ENCODE results near the gene CTNNA2. TPM values are rescaled to one million over a fixed set of nuclear protein-coding genes. Genes with fewer than 3 reads are reported as not detected.

Gene CTNNA2
- total and polyA plus RNA-seq, 2 of the 8 experiments (the other 6 are each of a cell fraction or from before 2014, with no cell fraction given) = 3.9 to 9.0 TPM

GRCh38 chr2:80361904-80362303 lies 849.1 kb downstream of the CTNNA2 start (continued):
- TF ChIP-seq CHD7 (IDR thresholded peaks at IDR 0.05; ENCODE audit: insufficient replicate concordance, low read length) (no peak), RFX5 (IDR thresholded peaks at IDR 0.05; ENCODE audit: borderline replicate concordance, low read depth, low read length) (no peak), SP1 (IDR thresholded peaks at IDR 0.05; ENCODE audit: low read depth, low read length) (no peak), RAD21 (IDR thresholded peaks at IDR 0.05 in 1 of 2, conservative IDR thresholded peaks at IDR 0.05 in 1 of 2; ENCODE audit: low read depth in 2 of 2, low read length in 2 of 2) (no peak), TBP (IDR thresholded peaks at IDR 0.05; ENCODE audit: low read depth, low read length) (no peak), POU5F1 (IDR thresholded peaks at IDR 0.05; ENCODE audit: low read depth, low read length) (no peak), CREB1 (IDR thresholded peaks at IDR 0.05) (no peak)

All from H1 (cell line).